ENCODE results near the gene MAP2K5.
A peak's percentile ranks its signal among the peaks of the same experiment; 100 is the strongest.

MAP2K5 gene

DNA sequence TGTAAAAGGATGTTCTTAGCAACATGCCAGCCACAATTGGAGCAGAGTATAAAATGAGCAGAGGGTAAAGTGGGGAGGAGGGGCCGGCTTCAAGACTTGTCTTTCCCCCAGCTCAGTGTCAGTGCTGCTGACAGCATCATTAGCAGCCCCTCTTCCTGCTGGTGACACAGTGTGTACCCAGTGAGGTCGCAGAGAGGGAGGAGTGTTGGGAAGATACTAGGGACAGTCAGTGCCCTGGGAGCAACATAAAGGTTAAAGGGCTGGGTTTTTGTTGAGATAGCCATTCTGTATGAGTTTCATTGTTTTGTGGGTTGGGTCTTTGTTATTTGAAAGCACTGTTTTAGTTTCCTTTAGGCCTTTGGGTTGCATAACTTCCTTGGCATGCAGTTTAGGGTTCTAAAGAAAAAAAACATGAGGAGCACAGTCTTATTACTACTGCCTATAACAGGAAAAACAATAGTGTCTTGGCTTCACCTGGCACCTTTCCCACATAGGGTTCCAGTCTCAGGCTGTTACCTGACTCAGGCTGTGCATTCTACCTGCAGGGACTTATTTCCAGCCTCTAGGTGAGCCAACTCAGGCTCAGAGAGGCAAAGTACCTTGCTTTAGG, 188.7 kb downstream of the MAP2K5 start:
- DNase-seq, result no peak

DNA sequence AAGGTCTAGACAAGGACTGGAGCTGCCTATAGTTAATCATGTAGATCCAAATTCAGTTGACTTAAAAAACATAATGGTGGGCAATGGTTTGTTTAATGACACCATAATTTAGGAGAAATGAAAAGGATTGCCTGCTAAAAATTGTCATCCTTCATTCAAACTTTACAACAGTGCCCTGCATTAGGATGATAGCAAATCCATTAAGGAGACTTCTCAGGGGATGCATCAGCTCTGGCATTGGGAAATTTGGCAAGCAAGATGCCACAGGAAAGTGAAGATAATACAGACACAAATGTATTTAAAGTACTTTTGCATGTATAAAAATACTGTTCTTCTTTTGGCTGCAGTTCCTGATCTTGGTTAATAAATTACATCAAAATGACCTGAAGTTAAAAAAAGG, 189.7 kb downstream of the MAP2K5 start:
- no peak for DNase-seq

DNA sequence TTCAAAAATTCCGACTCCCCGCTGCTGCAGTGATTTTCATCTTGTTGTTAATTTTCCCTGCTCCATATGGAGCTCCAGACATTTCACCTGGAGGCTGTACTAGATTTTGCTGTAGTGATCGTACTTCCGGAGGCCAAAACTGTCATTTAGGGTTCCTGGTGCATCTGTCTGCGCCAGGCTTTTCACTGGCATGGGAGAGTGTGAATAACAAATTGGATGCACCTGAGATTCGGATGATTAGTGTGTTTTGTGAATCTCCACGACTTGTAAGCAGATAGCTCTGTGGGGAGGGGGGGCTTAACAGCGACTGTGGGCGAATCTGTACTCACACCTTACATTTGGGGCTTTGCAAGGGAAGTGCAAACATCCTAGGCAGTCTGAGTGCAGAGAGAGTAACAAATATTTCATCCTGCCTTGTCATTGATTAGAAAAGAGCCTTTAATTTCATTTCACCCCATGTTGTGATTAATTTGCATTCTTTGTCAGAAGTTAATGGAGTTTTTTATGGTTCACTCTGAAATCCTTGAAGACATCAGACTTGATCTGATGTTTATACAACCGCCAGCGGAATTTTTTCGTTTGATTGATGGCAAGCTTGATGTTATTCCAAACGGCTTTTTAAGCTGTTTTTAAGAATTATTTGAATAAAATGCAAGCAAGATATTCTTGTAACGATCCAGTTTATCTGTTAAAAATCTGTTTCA, 190.3 kb downstream of the MAP2K5 start:
- DNase-seq, result no peak

GRCh38 chr15:67735896-67736295, 193.4 kb downstream of the MAP2K5 start:
- no peak for DNase-seq

DNA sequence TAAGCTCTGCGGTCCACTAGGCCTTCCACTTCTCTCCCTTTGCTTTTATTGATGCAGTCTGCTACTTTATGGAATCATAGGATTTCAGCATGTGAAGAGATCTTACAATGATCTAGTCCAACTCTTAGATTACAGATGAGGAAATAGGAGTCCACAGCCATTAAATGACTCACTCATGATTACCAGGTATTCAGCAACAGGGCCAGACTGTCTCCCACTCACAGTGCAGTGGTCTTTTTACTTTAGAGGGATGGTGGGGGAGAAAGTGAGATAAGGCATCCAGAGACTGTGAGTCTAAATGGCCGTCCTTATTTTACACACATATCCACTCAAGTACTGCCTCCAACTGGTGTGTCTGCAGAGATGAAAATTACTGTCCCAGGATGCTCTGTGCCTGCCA, 194.3 kb downstream of the MAP2K5 start:
- DNase-seq, result no peak

DNA sequence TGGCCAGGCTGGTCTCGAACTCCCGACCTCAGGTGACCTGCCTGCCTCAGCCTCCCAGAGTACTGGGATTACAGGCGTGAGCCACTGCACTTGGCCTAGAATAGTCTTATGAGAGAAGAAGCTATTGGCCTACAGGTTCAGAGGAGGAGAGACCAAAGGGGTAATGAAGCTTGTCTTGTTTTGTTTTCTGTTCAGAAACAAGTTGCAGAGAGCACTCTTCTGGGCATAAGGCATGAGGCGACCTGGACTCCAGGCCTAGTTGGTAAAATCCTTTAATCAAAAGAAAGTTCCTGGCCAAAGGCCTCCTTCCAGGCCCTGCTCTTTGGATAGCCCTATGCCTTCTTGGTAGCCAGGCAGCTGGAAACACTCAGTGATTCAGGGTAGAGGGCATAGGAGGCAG, 195.6 kb downstream of the MAP2K5 start:
- no peak for DNase-seq

DNA sequence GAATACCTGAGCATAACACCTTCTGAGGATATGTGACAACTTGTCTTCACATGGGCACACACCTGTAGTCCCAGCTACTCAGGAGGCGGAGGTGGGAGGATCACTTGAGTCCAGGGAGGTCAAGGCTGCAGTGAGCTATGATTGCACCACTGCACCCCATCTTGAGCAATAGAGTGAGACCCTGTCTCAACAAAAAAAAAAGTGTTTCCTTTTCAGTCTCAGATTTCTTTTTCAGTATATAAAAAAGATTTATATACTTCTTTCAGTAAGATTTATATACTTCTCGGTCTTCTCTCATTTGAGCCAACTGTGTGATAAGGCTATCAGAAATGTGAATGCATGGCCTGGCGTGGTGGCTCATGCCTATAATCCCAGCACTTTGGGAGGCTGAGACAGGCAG, 197.9 kb downstream of the MAP2K5 start:
- DNase-seq, result no peak

GRCh38 chr15:67741308-67741707, 198.8 kb downstream of the MAP2K5 start:
- DNase-seq, result no peak

DNA sequence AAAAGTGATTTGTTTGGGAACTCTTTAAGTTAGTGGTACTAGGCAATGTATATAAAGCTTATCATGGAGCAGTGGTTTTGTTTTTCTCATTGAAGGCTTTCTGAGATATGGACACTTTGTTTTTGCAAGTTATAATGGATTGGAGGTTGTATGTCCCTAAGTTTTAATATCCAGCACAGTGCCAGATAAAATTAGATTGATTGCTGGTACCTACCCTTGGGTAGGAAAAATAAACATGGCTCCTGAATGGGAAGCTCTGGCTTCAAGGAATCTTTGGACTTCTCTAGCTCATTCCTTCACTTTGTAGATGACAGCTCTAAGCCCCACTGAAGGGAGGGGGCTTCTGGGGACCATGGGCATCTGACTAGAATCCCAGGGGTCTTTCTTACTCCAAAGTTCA, 201.1 kb downstream of the MAP2K5 start:
- no peak for DNase-seq

GRCh38 chr15:67744331-67745072, 202.0 kb downstream of the MAP2K5 start:
- DNase-seq, result no peak

DNA sequence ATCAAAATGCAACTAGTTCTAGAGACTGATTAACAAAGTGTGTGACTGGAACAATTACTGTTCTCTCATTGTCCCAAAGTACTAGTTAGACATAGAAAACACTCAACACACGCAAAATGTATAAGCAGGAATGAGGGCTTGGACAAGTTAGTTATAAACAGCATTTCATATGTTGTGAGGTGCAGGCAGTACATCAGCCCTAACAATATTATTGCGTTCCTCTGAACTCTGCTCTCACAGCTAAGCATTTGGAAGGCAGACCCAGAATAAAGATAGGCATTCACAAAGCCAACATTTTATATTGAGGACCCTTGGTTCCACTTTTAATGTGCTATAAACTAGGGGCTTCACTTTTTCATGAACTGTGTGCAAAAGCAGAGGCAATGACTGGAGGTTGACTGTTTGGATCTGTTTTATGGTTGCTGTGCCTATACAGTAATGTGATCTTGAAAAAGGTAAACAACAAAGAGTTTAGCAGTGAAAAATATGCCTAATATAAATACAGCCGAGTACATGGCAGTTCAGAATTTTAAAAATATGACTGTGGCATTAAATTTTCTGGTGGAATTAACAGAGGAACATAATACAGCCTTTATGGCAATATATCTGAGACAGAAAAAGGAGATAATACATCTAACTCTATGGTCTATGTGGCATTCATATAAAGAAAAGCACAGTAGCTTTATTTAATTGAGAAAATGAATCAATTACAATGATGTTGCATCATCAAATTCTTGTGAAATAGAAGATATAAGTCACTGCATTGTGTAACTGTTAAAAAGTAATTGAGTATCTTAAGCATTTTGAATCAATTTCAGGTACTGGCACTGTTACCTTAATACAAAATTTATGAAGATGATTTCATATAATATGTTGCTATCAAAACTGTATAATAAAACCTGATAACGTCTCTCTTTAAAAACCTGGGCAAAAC, 202.8 kb downstream of the MAP2K5 start:
- no peak for DNase-seq

DNA sequence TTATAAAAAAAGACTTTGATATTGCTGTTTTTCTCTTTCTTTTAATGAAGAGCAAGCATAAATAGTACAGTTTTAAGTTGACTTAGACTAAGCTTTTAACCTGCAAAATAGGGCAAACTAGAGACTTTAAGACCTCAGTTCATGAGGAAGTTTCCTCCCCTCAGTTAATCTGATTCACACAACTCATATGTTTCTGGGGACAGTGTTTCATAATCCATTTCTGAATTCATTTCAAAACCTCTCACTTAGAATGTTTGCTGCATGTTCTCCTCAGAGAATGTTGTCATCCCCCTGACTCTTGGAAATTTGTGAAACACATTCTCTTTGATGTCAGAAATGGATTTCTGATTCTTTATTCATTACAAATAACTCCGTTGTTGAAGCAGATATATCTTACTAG, 203.5 kb downstream of the MAP2K5 start:
- DNase-seq, result no peak

GRCh38 chr15:67746450-67746849, 203.9 kb downstream of the MAP2K5 start:
- no peak for DNase-seq

DNA sequence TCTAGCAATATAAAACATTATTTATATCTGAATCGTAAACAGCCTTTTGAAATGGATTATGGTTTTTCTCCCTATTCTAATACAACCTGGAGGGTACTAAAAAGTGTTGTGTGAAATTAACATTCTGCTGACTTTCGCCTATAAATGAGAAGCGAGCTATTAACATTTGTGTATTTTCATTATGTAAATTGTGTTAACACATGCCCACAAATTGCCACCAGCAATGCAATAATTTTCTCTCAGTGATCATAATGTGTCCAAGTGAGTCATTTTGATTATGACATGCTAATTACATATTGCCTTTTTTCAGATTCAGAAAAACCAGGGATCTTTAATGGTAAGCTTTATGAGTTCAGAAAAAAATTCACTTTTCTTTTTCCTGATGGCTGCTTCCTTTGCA, 205.4 kb downstream of the MAP2K5 start:
- DNase-seq, result no peak

GRCh38 chr15:67750371-67750770, 207.9 kb downstream of the MAP2K5 start:
- no peak for DNase-seq

GRCh38 chr15:67753891-67754290, 211.4 kb downstream of the MAP2K5 start:
- no peak for DNase-seq

GRCh38 chr15:67755264-67755663, 212.8 kb downstream of the MAP2K5 start:
- no peak for DNase-seq

GRCh38 chr15:67755936-67756335, 213.4 kb downstream of the MAP2K5 start:
- DNase-seq, result no peak

GRCh38 chr15:67758619-67759300, 216.3 kb downstream of the MAP2K5 start:
- DNase-seq, result no peak

GRCh38 chr15:67760901-67761300, 218.4 kb downstream of the MAP2K5 start:
- DNase-seq, result no peak

DNA sequence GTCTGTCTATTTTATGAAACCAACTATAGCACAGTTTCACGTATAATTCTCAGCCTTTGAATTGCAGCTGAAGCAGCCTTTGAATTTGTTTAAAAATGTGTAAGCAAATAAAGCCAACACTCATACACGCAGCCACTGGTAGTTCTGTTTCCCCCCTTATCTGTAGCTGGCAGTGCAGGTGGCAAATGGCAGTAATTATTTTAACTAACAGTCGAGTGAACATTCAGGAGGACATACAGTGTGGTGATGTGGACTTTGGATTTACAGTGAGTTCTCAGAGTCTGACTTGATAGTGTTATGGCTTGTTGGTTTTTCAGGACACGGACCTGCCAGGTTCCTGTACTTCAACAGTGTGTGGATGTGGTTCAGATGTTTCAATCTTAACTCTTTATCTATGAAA, 218.8 kb downstream of the MAP2K5 start:
- DNase-seq, result no peak

GRCh38 chr15:67762610-67763368, 220.3 kb downstream of the MAP2K5 start:
- peak; percentile 30 for DNase-seq

Data from NCI-H1694 treated with DMSO at 0.1 percent for 48 hours (cell line).